ENCODE measurements around the gene OTOA.
"Not testable (repeated sequence)": the region's sequence is repeated elsewhere in the genome, so short reads cannot be mapped to it uniquely, and the experiment has no call there.

Gene OTOA

DNA sequence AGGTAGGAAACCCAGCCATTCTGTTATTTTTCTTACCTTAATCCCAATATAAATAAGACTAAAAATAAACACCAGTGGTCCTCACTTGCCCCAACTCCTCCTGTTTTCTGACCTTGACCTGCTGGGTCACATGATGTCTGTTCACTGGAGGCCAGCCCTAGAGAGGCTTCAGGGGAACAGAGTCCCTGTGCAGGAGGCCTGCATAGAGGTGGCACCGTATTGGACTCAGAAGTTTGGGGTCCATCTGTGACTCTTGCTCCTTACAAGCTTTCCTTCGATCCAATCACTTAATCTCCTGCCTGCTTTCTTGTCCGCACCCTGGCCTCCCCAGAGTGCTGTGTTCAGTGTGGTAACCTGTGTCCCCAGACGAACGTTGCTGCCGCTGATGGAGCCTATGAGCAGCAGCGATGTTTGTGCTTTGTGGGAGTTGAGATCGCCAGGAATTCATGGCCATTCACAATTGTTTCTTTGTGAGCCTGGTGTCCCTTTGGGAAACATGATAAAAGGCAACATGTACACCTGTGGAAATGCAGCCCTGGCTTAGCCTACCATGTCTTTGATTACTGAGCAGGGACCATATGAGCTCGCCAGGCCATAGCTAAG is 16.1 kb upstream of the OTOA start:
- Histone ChIP-seq H4K5ac (ENCODE audit: low read length) (no peak overlapping the region), H3K4me3 (ENCODE audit: low read length) (no peak overlapping the region), H3K36me3 (ENCODE audit: control insufficient read depth, insufficient read depth, low read length) (no peaks in the 10 kb centered on the region), H3K79me1 (ENCODE audit: low read length) (peaks cover 2% of the 10 kb centered on the region), H3K4ac (ENCODE audit: low read depth, low read length) (no peak overlapping the region), H4K8ac (ENCODE audit: low read depth, low read length) (no peak overlapping the region), H3K79me2 (ENCODE audit: control insufficient read depth, insufficient read depth, low read length) (no peaks in the 10 kb centered on the region), H3K27ac (ENCODE audit: low read depth, low read length) (no peak overlapping the region), H3K56ac (ENCODE audit: low read length) (no peak overlapping the region), H3K9ac (ENCODE audit: low read length) (no peak overlapping the region), H2BK120ac (ENCODE audit: low read depth, low read length) (no peak overlapping the region), H3K4me2 (ENCODE audit: low read length) (no peak overlapping the region), H3K23ac (ENCODE audit: low read length) (no peak overlapping the region), H3K4me1 (ENCODE audit: control insufficient read depth, low read depth, low read length) (no peaks in the 10 kb centered on the region), H2AK5ac (ENCODE audit: low read length) (no peak overlapping the region), H3K27me3 (ENCODE audit: insufficient read depth, low read length, poor library complexity) (no peaks in the 10 kb centered on the region), H2BK15ac (replicated peaks; ENCODE audit: low read depth) (no peak overlapping the region), H3K18ac (ENCODE audit: low read length) (no peak overlapping the region), H2BK5ac (ENCODE audit: low read length) (no peak overlapping the region)
- WGBS (ENCODE audit: extremely low coverage, insufficient coverage, low lambda C conversion rate) = no CpG with 5 or more reads among the region's 9 CpGs
- no peak for DNase-seq

DNA sequence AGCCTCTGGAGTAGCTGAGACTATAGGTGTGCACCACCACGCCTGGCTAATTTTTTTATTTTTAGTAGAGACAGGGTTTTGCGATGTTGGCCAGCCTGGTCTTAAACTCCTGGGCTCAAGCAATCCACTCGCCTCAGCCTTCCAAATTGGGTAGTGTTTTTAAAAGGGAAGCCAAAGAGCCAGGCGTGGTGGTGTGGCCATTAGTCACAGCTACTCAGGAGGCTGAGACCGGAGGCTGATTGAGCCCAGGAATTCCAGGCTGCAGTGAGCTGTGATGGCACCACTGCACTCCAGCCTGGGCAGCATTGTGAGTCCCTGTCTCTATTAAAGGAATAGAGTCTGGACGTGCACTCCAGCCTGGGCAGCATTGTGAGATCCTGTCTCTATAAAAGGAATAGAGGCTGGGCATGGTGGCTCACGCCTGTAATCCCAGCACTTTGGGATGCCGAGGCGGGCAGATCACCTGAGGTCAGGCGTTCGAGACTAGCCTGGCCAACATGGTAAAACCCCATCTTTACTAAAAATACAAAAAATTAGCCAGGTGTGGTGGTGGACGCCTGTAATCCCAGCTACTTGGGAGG is 13.9 kb upstream of the OTOA start:
- not testable (repeated sequence) for H3K79me2 ChIP-seq (ENCODE audit: control insufficient read depth, insufficient read depth, low read length); H3K18ac ChIP-seq (ENCODE audit: low read length); H3K4me1 ChIP-seq (ENCODE audit: control insufficient read depth, low read depth, low read length); H2BK15ac ChIP-seq (replicated peaks; ENCODE audit: low read depth); DNase-seq; H3K9ac ChIP-seq (ENCODE audit: low read length); H3K4me3 ChIP-seq (ENCODE audit: low read length); H3K56ac ChIP-seq (ENCODE audit: low read length); H3K27me3 ChIP-seq (ENCODE audit: insufficient read depth, low read length, poor library complexity); H3K4ac ChIP-seq (ENCODE audit: low read depth, low read length); H4K8ac ChIP-seq (ENCODE audit: low read depth, low read length); H4K5ac ChIP-seq (ENCODE audit: low read length); H2BK120ac ChIP-seq (ENCODE audit: low read depth, low read length); H2BK5ac ChIP-seq (ENCODE audit: low read length); H3K79me1 ChIP-seq (ENCODE audit: low read length); H3K36me3 ChIP-seq (ENCODE audit: control insufficient read depth, insufficient read depth, low read length); H3K23ac ChIP-seq (ENCODE audit: low read length); H2AK5ac ChIP-seq (ENCODE audit: low read length); H3K27ac ChIP-seq (ENCODE audit: low read depth, low read length); H3K4me2 ChIP-seq (ENCODE audit: low read length)
- WGBS (ENCODE audit: extremely low coverage, insufficient coverage, low lambda C conversion rate) = no CpG with 5 or more reads among the region's 12 CpGs

DNA sequence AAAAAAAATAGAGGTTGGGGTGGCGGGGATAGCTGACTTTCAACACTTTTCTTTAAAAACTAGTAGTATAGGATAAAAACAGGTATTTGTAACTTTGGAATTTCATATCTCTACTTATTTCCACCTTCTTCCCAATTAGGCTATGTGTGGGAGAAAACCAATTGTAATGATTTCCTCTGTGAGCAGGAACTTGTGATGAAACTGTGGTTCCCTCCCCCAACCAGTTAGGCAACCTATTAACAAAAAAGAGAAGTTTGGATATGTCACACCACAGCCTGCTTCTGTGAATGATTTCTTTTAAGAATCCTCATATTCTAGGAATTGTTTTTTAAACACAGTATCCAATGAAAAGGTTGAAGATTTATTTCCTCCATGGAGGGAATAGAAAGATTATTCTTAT is 13.2 kb upstream of the OTOA start:
- Histone ChIP-seq H4K8ac (ENCODE audit: low read depth, low read length) (no peak overlapping the region), H3K27ac (ENCODE audit: low read depth, low read length) (no peak overlapping the region), H3K79me2 (ENCODE audit: control insufficient read depth, insufficient read depth, low read length) (no peaks in the 10 kb centered on the region), H3K23ac (ENCODE audit: low read length) (no peak overlapping the region), H2BK5ac (ENCODE audit: low read length) (no peak overlapping the region), H3K4ac (ENCODE audit: low read depth, low read length) (no peak overlapping the region), H3K9ac (ENCODE audit: low read length) (no peak overlapping the region), H3K4me1 (ENCODE audit: control insufficient read depth, low read depth, low read length) (no peaks in the 10 kb centered on the region), H2AK5ac (ENCODE audit: low read length) (no peak overlapping the region), H2BK120ac (ENCODE audit: low read depth, low read length) (no peak overlapping the region), H3K36me3 (ENCODE audit: control insufficient read depth, insufficient read depth, low read length) (no peaks in the 10 kb centered on the region), H3K79me1 (ENCODE audit: low read length) (peaks cover 2% of the 10 kb centered on the region), H3K56ac (ENCODE audit: low read length) (no peak overlapping the region), H3K4me3 (ENCODE audit: low read length) (no peak overlapping the region), H3K27me3 (ENCODE audit: insufficient read depth, low read length, poor library complexity) (no peaks in the 10 kb centered on the region), H3K4me2 (ENCODE audit: low read length) (no peak overlapping the region), H4K5ac (ENCODE audit: low read length) (no peak overlapping the region), H2BK15ac (replicated peaks; ENCODE audit: low read depth) (no peak overlapping the region), H3K18ac (ENCODE audit: low read length) (no peak overlapping the region)
- DNase-seq = no peak
- no CpG with 5 or more reads among the region's 1 CpG for WGBS (ENCODE audit: extremely low coverage, insufficient coverage, low lambda C conversion rate)

- Histone ChIP-seq H3K36me3 (ENCODE audit: control insufficient read depth, insufficient read depth, low read length) (no peaks in the 10 kb centered on the region), H3K27ac (ENCODE audit: low read depth, low read length) (no peak overlapping the region), H2BK120ac (ENCODE audit: low read depth, low read length) (no peak overlapping the region), H3K23ac (ENCODE audit: low read length) (no peak overlapping the region), H3K79me1 (ENCODE audit: low read length) (peaks cover 2% of the 10 kb centered on the region), H3K4me3 (ENCODE audit: low read length) (no peak overlapping the region), H3K27me3 (ENCODE audit: insufficient read depth, low read length, poor library complexity) (no peaks in the 10 kb centered on the region), H3K79me2 (ENCODE audit: control insufficient read depth, insufficient read depth, low read length) (no peaks in the 10 kb centered on the region), H2BK5ac (ENCODE audit: low read length) (no peak overlapping the region), H3K18ac (ENCODE audit: low read length) (no peak overlapping the region), H3K56ac (ENCODE audit: low read length) (no peak overlapping the region), H2BK15ac (replicated peaks; ENCODE audit: low read depth) (no peak overlapping the region), H4K5ac (ENCODE audit: low read length) (no peak overlapping the region), H3K9ac (ENCODE audit: low read length) (no peak overlapping the region), H4K8ac (ENCODE audit: low read depth, low read length) (no peak overlapping the region), H3K4me1 (ENCODE audit: control insufficient read depth, low read depth, low read length) (no peaks in the 10 kb centered on the region), H3K4me2 (ENCODE audit: low read length) (no peak overlapping the region), H3K4ac (ENCODE audit: low read depth, low read length) (no peak overlapping the region), H2AK5ac (ENCODE audit: low read length) (no peak overlapping the region)
- DNase-seq = no peak
- WGBS (ENCODE audit: extremely low coverage, insufficient coverage, low lambda C conversion rate) = no CpG with 5 or more reads among the region's 3 CpGs
These were observed 12.3 kb upstream of the OTOA start for GRCh38 chr16:21651515-21651914.

DNA sequence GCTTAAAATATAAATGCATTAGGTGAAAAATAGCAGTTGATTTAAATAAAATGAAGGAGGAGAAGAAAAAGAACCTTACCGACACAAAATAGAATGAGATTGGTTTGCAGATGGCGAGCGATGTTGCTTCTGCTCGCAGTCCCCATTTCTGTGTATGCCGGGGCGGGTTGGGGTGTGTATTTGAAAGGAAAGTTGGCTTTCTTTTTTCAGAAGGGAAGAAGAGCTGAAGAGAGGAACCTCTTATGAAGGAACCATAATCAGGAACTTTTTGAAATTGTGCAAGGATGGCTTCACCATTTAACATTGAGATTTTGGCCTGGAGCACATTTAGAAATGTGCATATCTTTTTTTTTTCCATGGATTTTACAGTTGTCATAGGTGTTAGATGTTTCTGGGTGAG is 11.3 kb upstream of the OTOA start, which contains the start of gene IGSF6:
Gene IGSF6, minus strand, starts transcription at position 156 of the 400 bp plus-strand sequence. Its CDS starts 10 bp downstream, at position 146.
- no peak within 1 kb of the TSS for H3K56ac ChIP-seq (ENCODE audit: low read length)
- H3K23ac ChIP-seq (ENCODE audit: low read length) = no peak within 1 kb of the TSS
- H3K36me3 ChIP-seq (ENCODE audit: control insufficient read depth, insufficient read depth, low read length) = no peaks in the 10 kb centered on the region
- H2BK15ac ChIP-seq (replicated peaks; ENCODE audit: low read depth) = no peak within 1 kb of the TSS
- H3K79me2 ChIP-seq (ENCODE audit: control insufficient read depth, insufficient read depth, low read length) = no peaks in the 10 kb centered on the region
- no peak within 1 kb of the TSS for H3K27ac ChIP-seq (ENCODE audit: low read depth, low read length)
- no peaks in the 10 kb centered on the region for H3K27me3 ChIP-seq (ENCODE audit: insufficient read depth, low read length, poor library complexity)
- WGBS (ENCODE audit: extremely low coverage, insufficient coverage, low lambda C conversion rate) = no CpG with 5 or more reads among the region's 6 CpGs
- no peak for DNase-seq
- no peak within 1 kb of the TSS for H4K5ac ChIP-seq (ENCODE audit: low read length)
- no peaks in the 10 kb centered on the region for H3K4me1 ChIP-seq (ENCODE audit: control insufficient read depth, low read depth, low read length)
- H3K4me3 ChIP-seq (ENCODE audit: low read length) = no peak within 1 kb of the TSS
- H2AK5ac ChIP-seq (ENCODE audit: low read length) = no peak within 1 kb of the TSS
- no peak within 1 kb of the TSS for H3K4ac ChIP-seq (ENCODE audit: low read depth, low read length)
- no peaks in the 10 kb centered on the region for H3K79me1 ChIP-seq (ENCODE audit: low read length)
- H2BK5ac ChIP-seq (ENCODE audit: low read length) = no peak within 1 kb of the TSS
- H3K4me2 ChIP-seq (ENCODE audit: low read length) = no peak within 1 kb of the TSS
- no peak within 1 kb of the TSS for H2BK120ac ChIP-seq (ENCODE audit: low read depth, low read length)
- H3K9ac ChIP-seq (ENCODE audit: low read length) = no peak within 1 kb of the TSS
- no peak within 1 kb of the TSS for H3K18ac ChIP-seq (ENCODE audit: low read length)
- H4K8ac ChIP-seq (ENCODE audit: low read depth, low read length) = no peak within 1 kb of the TSS

GRCh38 chr16:21653571-21653970 is 10.2 kb upstream of the OTOA start:
- Histone ChIP-seq H3K79me1 (ENCODE audit: low read length) (no peaks in the 10 kb centered on the region), H3K4ac (ENCODE audit: low read depth, low read length) (no peak overlapping the region), H3K36me3 (ENCODE audit: control insufficient read depth, insufficient read depth, low read length) (no peaks in the 10 kb centered on the region), H3K18ac (ENCODE audit: low read length) (no peak overlapping the region), H3K9ac (ENCODE audit: low read length) (no peak overlapping the region), H3K4me2 (ENCODE audit: low read length) (no peak overlapping the region), H2BK5ac (ENCODE audit: low read length) (no peak overlapping the region), H4K8ac (ENCODE audit: low read depth, low read length) (no peak overlapping the region), H3K4me3 (ENCODE audit: low read length) (no peak overlapping the region), H2AK5ac (ENCODE audit: low read length) (no peak overlapping the region), H3K4me1 (ENCODE audit: control insufficient read depth, low read depth, low read length) (no peaks in the 10 kb centered on the region), H3K27ac (ENCODE audit: low read depth, low read length) (no peak overlapping the region), H3K23ac (ENCODE audit: low read length) (no peak overlapping the region), H2BK15ac (replicated peaks; ENCODE audit: low read depth) (no peak overlapping the region), H3K56ac (ENCODE audit: low read length) (no peak overlapping the region), H3K27me3 (ENCODE audit: insufficient read depth, low read length, poor library complexity) (no peaks in the 10 kb centered on the region), H2BK120ac (ENCODE audit: low read depth, low read length) (no peak overlapping the region), H3K79me2 (ENCODE audit: control insufficient read depth, insufficient read depth, low read length) (no peaks in the 10 kb centered on the region), H4K5ac (ENCODE audit: low read length) (no peak overlapping the region)
- WGBS (ENCODE audit: extremely low coverage, insufficient coverage, low lambda C conversion rate) = no CpG with 5 or more reads among the region's 5 CpGs
- DNase-seq = no peak

All from mesendoderm (in vitro differentiated cells).